H1 (cell line): ENCODE data around the gene CDK13.
"Not testable (repeated sequence)": the region's sequence is repeated elsewhere in the genome, so short reads cannot be mapped to it uniquely, and the experiment has no call there.

Source experiments
- CEBPB ChIP-seq: IDR thresholded peaks from 2 replicates; pipeline ENCODE4 v1.6.1; 2012; ENCODE audit warnings: low read depth, low read length
- CTCF ChIP-seq, 3 experiments: IDR thresholded peaks; 1 replicate in 2 of 3; 2 replicates in 1 of 3; pipeline versions ENCODE4 v1.5.1 to v1.6.1; 2011; ENCODE audit warnings: low read length in 3 of 3, mild to moderate bottlenecking in 3 of 3, inconsistent platforms in 2 of 3, low read depth in 1 of 3, moderate library complexity in 1 of 3; ENCODE audit not compliant: insufficient read depth in 1 of 3; ENCODE audit errors: control extremely low read depth in 1 of 3
- EZH2 ChIP-seq: fragments of 200-600 bp; sonication (generic); IDR thresholded peaks from 2 replicates; pipeline ENCODE4 v1.7.1; 2012; ENCODE audit warnings: low read depth, mild to moderate bottlenecking, moderate library complexity, low read length, inconsistent platforms; ENCODE audit not compliant: severe bottlenecking
- RBBP5 ChIP-seq: IDR thresholded peaks from 2 replicates; pipeline ENCODE4 v1.7.1; 2012; ENCODE audit warnings: low read depth, mild to moderate bottlenecking, inconsistent platforms, low read length, moderate library complexity, borderline replicate concordance
- YY1 ChIP-seq: IDR thresholded peaks from 2 replicates; pipeline ENCODE4 v1.6.1; 2011; ENCODE audit warnings: low read depth, mild to moderate bottlenecking, low read length

GRCh38 chr7:40117199-40117598 lies 167.1 kb downstream of the CDK13 start:
- TF ChIP-seq CTCF (IDR thresholded peaks at IDR 0.05; ENCODE audit: control extremely low read depth in 1 of 3, insufficient read depth in 1 of 3, low read depth in 1 of 3, low read length in 3 of 3); EZH2; RBBP5; CEBPB; YY1: not testable (repeated sequence)
